ENCODE data around the gene MAFB.

MAFB gene

GRCh38 chr20:40680161-40680959, 8.7 kb downstream of the MAFB start:
- DNase-seq: no peak

DNA sequence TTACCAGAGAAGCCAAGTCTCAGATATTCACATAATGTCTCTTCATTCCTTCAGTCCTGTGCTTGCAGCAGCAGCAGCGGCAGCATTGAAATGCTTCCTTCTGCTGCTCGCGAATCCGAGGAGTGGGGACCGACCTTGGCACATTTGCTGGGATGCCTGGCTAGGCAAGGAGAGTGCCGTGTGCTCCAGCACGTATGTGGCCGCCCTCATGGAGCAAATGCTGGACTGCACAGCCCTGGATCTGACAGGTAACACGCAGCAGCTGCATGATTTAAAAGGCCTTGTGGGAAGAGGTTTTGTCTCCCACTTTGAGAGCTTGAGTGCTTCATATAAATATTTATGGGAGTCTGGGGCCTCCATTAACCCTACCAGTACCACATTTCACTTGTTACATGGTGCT, 9.9 kb downstream of the MAFB start:
- no peak for DNase-seq

GRCh38 chr20:40678286-40678875, 10.7 kb downstream of the MAFB start:
- DNase-seq: no peak

- DNase-seq: no peak
Measured at GRCh38 chr20:40677343-40677924, 11.6 kb downstream of the MAFB start.

DNA sequence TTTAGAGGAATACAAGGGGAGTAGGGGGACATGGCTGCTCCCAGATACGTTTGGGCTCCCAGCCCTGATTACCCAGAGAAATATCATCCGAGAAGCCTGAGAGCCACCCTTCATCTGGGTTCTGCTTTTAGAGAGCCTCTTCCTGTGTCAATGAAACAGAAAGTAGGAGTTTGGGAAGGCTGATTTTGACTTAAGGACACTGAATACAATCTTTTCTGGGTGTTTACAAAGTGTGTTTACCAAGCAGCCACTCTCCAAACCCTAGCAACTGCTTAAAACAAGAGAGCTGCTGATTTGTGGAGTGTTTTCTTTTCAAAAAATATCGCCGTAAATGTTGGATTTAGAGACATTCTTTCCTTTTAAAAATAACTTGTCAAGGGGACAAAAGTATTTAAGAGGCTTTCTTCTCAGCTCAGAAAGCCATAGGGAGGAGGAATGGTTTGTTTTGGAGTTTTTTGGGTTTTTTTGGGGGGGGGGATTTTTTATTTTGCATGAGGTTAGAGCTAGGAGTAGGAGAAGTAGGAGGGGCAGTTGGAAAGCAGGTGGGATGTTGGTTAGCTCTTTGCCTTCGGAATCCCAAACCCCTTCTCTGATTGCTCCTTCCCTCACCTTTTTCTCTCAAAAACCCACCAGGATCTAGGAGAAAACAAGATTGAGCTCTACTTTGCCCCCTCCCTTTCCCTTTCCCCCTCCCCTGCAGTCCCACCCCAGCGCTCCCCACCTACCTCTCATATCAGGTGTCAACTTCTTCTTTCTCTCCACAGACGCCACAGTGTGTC, 12.4 kb downstream of the MAFB start:
- no peak for DNase-seq

GRCh38 chr20:40675599-40676221, 13.3 kb downstream of the MAFB start:
- DNase-seq: no peak

- no peak for DNase-seq
Measured at GRCh38 chr20:40673442-40673841, 15.6 kb downstream of the MAFB start.

DNA sequence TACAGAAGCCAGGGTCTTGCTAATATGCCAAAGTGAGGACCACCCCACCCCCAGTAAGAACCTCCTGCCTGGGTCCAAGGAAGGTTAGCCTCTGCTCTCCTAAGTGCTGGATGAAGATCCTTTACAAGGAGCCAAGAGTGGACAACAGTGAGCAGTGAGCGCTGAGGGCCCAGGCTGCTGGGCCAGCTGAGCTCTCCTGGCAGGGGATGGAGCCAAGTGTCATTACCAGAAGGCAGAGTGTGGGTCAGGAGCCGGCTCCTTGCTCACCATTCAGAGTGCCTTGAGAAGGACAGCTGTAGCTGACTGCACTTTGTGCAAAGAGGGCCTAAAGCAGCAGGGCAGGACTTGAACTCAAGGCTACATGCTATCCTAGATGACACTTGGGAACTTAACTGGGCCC, 16.9 kb downstream of the MAFB start:
- DNase-seq: no peak

GRCh38 chr20:40670253-40670652, 18.8 kb downstream of the MAFB start:
- no peak for DNase-seq

GRCh38 chr20:40669692-40670091, 19.3 kb downstream of the MAFB start:
- no peak for DNase-seq

DNA sequence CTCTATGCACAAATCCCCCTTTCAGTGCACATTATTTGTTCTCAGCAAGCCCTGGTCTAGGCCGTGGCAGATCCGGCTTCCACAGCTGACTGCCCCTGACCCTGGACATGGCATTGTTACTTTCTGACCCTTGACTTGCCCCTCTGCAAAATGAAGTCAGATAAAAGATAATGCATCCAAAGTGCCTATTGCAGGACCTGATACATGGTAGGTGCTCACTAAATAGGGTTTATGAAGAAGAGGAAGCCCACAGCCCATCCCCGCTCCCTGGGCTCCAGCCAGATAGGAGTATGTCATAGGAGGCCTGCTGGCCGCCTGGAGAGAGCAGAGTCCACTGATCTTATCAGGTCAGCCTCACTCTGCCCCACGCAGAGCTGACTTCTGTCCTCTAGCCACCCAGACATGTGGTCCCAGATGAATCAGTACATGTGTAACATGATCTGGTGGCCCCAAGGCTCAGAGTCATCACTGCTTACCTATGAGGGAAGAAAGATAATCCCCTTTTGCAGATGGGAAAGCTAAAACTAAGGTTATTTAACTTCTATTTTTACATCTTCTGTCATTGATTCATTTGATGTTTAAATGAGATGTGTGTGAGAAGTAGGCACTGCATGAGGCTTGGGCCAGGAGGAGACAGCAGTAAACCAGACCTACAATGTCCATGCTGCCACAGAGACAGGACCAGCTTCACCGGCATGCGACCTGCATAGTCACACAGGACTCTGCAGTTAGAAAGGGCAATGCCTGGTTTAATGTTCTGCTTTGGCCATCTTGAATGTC, 20.4 kb downstream of the MAFB start:
- no peak for DNase-seq

- DNase-seq: no peak
Measured at GRCh38 chr20:40667503-40667902, 21.5 kb downstream of the MAFB start.

- no peak for DNase-seq
Measured at GRCh38 chr20:40666336-40666735, 22.7 kb downstream of the MAFB start.

GRCh38 chr20:40664891-40665290, 24.1 kb downstream of the MAFB start:
- DNase-seq: no peak

DNA sequence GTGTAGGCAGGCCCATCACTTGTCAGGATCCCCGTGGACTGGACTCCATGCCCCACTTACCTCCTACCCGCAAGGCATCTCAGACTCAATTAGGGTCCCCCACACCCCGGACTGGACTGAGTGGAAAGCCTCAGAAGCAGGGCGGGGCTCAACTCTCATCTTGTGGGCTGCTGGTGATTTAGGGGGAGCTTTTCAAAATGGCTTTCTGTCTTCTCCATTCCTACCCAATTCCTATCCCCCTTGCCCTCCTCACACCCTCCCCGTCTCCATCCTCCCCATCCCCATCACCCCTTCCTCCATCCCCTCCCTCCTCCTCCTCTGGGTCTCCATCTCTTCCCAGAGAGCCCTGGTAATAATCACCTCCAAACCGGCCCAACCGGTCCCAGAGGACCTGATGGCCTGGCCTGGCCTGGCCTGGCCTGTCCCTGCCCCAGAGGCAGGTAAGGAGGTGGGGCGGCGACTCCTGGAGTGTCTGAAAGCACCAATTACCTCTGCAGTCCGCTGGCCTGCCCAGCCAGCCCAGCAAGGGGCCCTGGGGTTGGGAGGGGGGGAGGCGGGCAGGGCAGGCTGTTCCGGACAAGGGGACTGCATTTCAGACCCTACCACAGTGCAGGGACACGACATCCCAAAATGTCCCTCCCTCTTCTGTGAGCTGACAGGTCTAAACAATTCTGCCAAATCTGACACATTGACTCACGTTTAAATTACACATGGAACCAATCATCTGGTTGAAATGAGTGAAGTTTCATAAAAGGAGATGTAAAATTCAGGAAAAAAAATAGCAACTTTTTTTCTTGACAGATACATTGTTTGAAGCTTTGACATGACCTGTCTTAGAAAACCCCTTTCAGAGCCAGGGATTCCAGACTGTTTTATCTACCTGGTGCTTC, 24.8 kb downstream of the MAFB start:
- DNase-seq: no peak

DNA sequence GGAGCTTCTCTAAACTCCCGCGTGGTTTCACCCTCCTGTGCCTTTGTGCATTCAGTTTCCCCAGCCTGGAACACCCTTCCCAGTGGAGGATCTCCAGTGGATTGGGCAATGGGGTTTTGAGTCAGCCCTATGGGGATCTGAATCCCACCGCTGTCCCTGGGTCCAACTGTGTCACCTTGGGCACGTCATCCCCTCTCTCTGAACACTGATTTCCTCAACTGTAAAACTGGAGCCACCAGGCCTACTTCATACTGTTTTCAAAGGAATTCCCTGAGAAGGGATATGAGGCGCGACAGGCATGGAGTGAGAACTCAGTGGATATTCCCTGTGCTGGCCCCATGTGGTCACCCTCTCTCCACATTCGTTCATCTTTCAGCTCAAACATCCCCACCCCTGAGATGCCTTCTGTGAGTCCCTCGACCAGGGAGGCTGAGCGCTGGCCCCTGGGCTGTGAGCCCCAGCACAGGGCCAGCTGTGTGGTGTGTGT, 25.7 kb downstream of the MAFB start:
- DNase-seq: no peak

DNA sequence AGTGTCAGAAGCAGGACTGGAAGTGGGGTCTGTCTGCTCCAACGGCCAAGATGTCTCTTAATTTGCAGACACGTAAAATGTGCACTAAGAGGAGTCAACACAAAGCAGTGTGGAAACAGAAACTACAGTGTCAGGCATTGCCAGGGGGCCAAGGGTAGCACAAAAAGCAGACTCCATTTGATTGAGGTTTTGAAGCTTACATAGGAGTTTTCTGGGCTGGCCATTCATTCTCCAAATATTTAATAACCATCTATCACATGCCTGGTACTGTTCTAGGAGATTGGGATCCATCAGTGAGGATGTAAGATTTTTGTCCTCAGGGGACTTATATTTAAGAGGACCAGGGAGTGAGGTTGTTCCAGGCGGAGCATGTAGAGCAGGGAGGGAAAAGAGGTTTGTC, 29.5 kb downstream of the MAFB start:
- DNase-seq: no peak

DNA sequence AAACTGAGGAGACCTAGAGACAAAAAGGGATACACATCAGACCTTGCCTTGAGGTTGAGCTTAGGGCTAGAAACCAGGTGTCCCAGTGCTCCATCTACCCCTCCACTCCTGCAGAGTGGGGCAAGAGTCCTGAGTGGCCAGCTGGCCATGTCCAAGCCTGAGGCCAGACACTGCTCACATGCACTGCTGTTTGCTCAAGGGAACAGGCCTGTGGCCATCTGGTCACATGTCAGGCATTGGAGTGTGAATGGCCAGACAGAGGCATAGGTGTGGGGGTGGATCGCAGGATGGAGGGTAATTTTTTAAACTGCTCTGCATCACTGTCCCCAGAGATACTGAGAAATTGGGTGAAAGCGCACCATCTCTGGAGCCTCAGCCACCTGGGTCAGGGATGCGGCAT, 30.5 kb downstream of the MAFB start:
- DNase-seq: no peak

- no peak for DNase-seq
Measured at GRCh38 chr20:40657526-40657925, 31.5 kb downstream of the MAFB start.

DNA sequence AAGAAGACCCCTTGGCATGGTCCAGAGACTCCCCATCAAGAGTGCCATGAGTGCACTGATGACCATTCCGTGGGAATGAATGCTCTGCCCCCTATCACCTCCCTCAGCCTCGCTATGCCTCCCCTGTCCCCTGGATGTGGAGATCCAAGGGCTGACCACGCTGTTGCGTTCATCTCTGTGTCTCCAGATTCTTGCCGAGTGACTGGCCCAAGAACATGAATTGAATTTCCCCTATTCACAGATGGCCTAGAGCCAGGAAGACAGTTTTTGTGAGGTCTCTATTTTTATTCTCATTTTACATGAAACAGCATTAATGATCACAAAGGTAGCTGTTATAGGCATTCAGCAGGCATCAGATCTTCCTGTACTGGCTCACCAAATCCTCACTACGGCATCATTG, 33.6 kb downstream of the MAFB start:
- no peak for DNase-seq

DNA sequence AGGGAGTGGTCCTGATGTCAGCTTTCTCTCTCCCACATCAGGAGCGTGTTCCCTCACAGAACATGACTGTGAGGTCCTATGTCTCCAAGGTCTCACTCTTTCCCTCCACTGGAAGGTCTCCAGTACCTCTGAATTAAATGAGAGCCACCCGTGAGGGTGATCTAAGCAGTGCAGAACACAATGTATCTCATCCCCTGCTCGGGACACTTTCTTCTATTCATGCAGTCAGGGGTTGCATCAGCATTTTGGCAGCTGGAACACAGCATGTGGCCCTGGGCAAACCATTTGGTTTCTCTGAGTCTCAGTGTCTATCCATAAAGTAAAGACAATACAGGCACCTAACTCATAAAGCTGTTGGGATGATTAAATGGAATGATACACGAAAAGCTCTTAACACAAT, 34.2 kb downstream of the MAFB start:
- no peak for DNase-seq
